Measurements from ENCODE around the gene XAGE1B.
"Not testable (repeated sequence)": the region's sequence is repeated elsewhere in the genome, so short reads cannot be mapped to it uniquely, and the experiment has no call there.

Gene XAGE1B

GRCh38 chrX:52509916-52510315 is 6.9 kb downstream of the XAGE1B start:
- FAIRE-seq: no peak
- TF ChIP-seq CTCF (IDR thresholded peaks at IDR 0.05; ENCODE audit: insufficient read depth, missing control alignments): no peak

GRCh38 chrX:52507331-52507730 is 9.5 kb downstream of the XAGE1B start:
- TF ChIP-seq CTCF (IDR thresholded peaks at IDR 0.05; ENCODE audit: insufficient read depth, missing control alignments): no peak
- no peak for FAIRE-seq
- DNase-seq (ENCODE audit: insufficient read length, low spot score): no peak

More at GRCh38 chrX:52509916-52510315, 6.9 kb downstream of the XAGE1B start:
- DNase-seq (ENCODE audit: insufficient read length, low spot score): no peak

GRCh38 chrX:52504551-52504950 is 12.3 kb downstream of the XAGE1B start:
- TF ChIP-seq CTCF (IDR thresholded peaks at IDR 0.05; ENCODE audit: insufficient read depth, missing control alignments): no peak
- FAIRE-seq (no peak), DNase-seq (ENCODE audit: insufficient read length, low spot score) (no peak)

GRCh38 chrX:52501362-52501761 is 15.5 kb downstream of the XAGE1B start:
- DNase-seq (ENCODE audit: insufficient read length, low spot score); FAIRE-seq: not testable (repeated sequence)

- not testable (repeated sequence) for DNase-seq (ENCODE audit: insufficient read length, low spot score); FAIRE-seq
Measured at GRCh38 chrX:52496419-52496772, 20.5 kb downstream of the XAGE1B start.

- not testable (repeated sequence) for DNase-seq (ENCODE audit: insufficient read length, low spot score); FAIRE-seq
Measured at GRCh38 chrX:52495545-52496418, 21.1 kb downstream of the XAGE1B start, which contains the start of gene XAGE1A. Gene XAGE1A, plus strand, starts transcription at chrX:52495808. Its CDS starts 1,554 bp downstream, at chrX:52497362.

GRCh38 chrX:52471301-52471700 is 45.6 kb downstream of the XAGE1B start:
- not testable (repeated sequence) for FAIRE-seq

More at GRCh38 chrX:52471301-52471700, 45.6 kb downstream of the XAGE1B start:
- not testable (repeated sequence) for DNase-seq (ENCODE audit: insufficient read length, low spot score)
